NCI-H526 (cell line): ENCODE measurements around the gene ARL6IP5.

Source experiments
- DNase-seq, 2 experiments: peaks; one replicate each; lab custom pipeline; 2025; lab: John Stamatoyannopoulos, UW

ARL6IP5 gene

GRCh38 chr3:69116897-69117296, 32.2 kb downstream of the ARL6IP5 start:
- peak; percentile 74 to 83 for DNase-seq

- DNase-seq: no peak
These were observed 33.8 kb downstream of the ARL6IP5 start for GRCh38 chr3:69118555-69118954.

- DNase-seq: no peak
These were observed 34.4 kb downstream of the ARL6IP5 start for GRCh38 chr3:69119138-69119537.

GRCh38 chr3:69119681-69120080, 34.9 kb downstream of the ARL6IP5 start:
- DNase-seq: no peak

- DNase-seq: peak; percentile 47 to 77
These were observed 36.2 kb downstream of the ARL6IP5 start for GRCh38 chr3:69120879-69121464.

GRCh38 chr3:69121513-69121912, 36.8 kb downstream of the ARL6IP5 start:
- no peak for DNase-seq

GRCh38 chr3:69121950-69122349, 37.2 kb downstream of the ARL6IP5 start:
- no peak for DNase-seq

GRCh38 chr3:69122403-69122802, 37.7 kb downstream of the ARL6IP5 start, which contains the start of gene LMOD3:
TSS of gene LMOD3 (minus strand) at chr3:69122595. CDS start at chr3:69122386, 209 bp downstream.
- DNase-seq: no peak

GRCh38 chr3:69126216-69126615, 41.5 kb downstream of the ARL6IP5 start:
- no peak for DNase-seq

GRCh38 chr3:69126999-69127398, 42.3 kb downstream of the ARL6IP5 start:
- no peak for DNase-seq

- DNase-seq: no peak
These were observed 43.8 kb downstream of the ARL6IP5 start for GRCh38 chr3:69128509-69128908.

- no peak for DNase-seq
These were observed 44.8 kb downstream of the ARL6IP5 start for GRCh38 chr3:69129531-69129930.

- DNase-seq: no peak
These were observed 46.0 kb downstream of the ARL6IP5 start for GRCh38 chr3:69130689-69131088.

GRCh38 chr3:69137005-69137404, 52.3 kb downstream of the ARL6IP5 start:
- DNase-seq: no peak

- no peak for DNase-seq
These were observed 52.7 kb downstream of the ARL6IP5 start for GRCh38 chr3:69137412-69137811.

GRCh38 chr3:69141313-69141712, 56.6 kb downstream of the ARL6IP5 start:
- no peak for DNase-seq

GRCh38 chr3:69142090-69142489, 57.4 kb downstream of the ARL6IP5 start:
- DNase-seq: no peak

GRCh38 chr3:69142797-69143454, 58.2 kb downstream of the ARL6IP5 start:
- no peak for DNase-seq

GRCh38 chr3:69143612-69144011, 58.9 kb downstream of the ARL6IP5 start:
- peak; percentile 25 to 27 for DNase-seq

- peak in 1 of 2 experiments; percentile 45 for DNase-seq
These were observed 60.0 kb downstream of the ARL6IP5 start for GRCh38 chr3:69144631-69145245.

- no peak for DNase-seq
These were observed 61.0 kb downstream of the ARL6IP5 start for GRCh38 chr3:69145688-69146087.

- DNase-seq: no peak
These were observed 64.8 kb downstream of the ARL6IP5 start for GRCh38 chr3:69149586-69149985.
